Naive B cell (primary cell): Measurements from ENCODE around the gene ERH. TPM values are rescaled to one million over a fixed set of nuclear protein-coding genes. Genes with fewer than 3 reads are reported as not detected.

Experiments
- ATAC-seq, 2 donors: fragments of 150-1000 bp; cut with Tn5 transposase; 2 replicates each; pipeline ENCODE4 v1.10.0; 2021; ENCODE audit warnings: low read depth in 2 of 2, mild to moderate bottlenecking in 2 of 2, moderate library complexity in 2 of 2
- DNase-seq: peaks from one replicate; pipeline ENCODE4 v3.0.0; 2022
- H3K27ac Mint-ChIP-seq, 6 donors: one replicate each; pipeline ENCODE4 v1.8.0; 2020 to 2022; ENCODE audit warnings: mild to moderate bottlenecking in 6 of 6, mixed read lengths in 6 of 6, moderate library complexity in 5 of 6, inconsistent platforms in 2 of 6
- H3K27me3 Mint-ChIP-seq, 3 donors: one replicate each; pipeline ENCODE4 v1.8.0; 2021 to 2022; ENCODE audit warnings: mixed read lengths in 3 of 3, mild to moderate bottlenecking in 1 of 3
- H3K36me3 Mint-ChIP-seq, 2 donors: one replicate each; pipeline ENCODE4 v1.8.0; 2020 to 2022; ENCODE audit warnings: mixed read lengths in 2 of 2, inconsistent platforms in 1 of 2, mild to moderate bottlenecking in 1 of 2
- H3K4me1 Mint-ChIP-seq, 3 donors: one replicate each; pipeline ENCODE4 v1.8.0; 2020 to 2022; ENCODE audit warnings: mixed read lengths in 3 of 3, inconsistent platforms in 1 of 3, mild to moderate bottlenecking in 1 of 3, moderate library complexity in 1 of 3
- H3K4me3 Mint-ChIP-seq, 8 donors: one replicate each; pipeline ENCODE4 v1.8.0; 2020 to 2022; ENCODE audit warnings: mild to moderate bottlenecking in 8 of 8, mixed read lengths in 8 of 8, moderate library complexity in 8 of 8, inconsistent platforms in 2 of 8
- H3K9me3 Mint-ChIP-seq, 7 donors: one replicate each; pipeline ENCODE4 v1.8.0; 2020 to 2022; ENCODE audit warnings: mixed read lengths in 7 of 7, mild to moderate bottlenecking in 5 of 7, inconsistent platforms in 2 of 7, moderate library complexity in 1 of 7
- polyA plus RNA-seq, 6 donors: library from polyadenylated mRNA; unstranded; fragments of 300-500 nt; fragmentation: Illumina TruSeq; gene quantifications; one replicate each; pipeline ENCODE4 v1.2.3, GENCODE V29; 2021; ENCODE audit warnings: low read depth in 6 of 6

ERH gene
- polyA plus RNA-seq, 6 donors from 2014 or later: 46.0 to 80.3 (median 65.6) TPM

- DNase-seq (no peak), ATAC-seq (no peak)
- Mint-ChIP-seq H3K9me3 (peaks cover 0 to 10% (median 4%) of the 10 kb centered on the region in 7 donors), H3K4me1 (no peaks in the 10 kb centered on the region), H3K36me3 (peaks cover 22 to 43% of the 10 kb centered on the region in 2 donors), H3K27ac (no peak overlapping the region), H3K4me3 (no peak overlapping the region), H3K27me3 (no peaks in the 10 kb centered on the region)
These were observed 21.7 kb downstream of the ERH start for GRCh38 chr14:69376439-69376838.

GRCh38 chr14:69375722-69376121, 22.4 kb downstream of the ERH start:
- H3K36me3 Mint-ChIP-seq: peaks cover 22 to 43% of the 10 kb centered on the region in 2 donors

GRCh38 chr14:69375182-69375581, 22.9 kb downstream of the ERH start:
- Mint-ChIP-seq H3K27ac (no peak overlapping the region), H3K4me1 (no peaks in the 10 kb centered on the region), H3K9me3 (peaks cover 0 to 10% (median 4%) of the 10 kb centered on the region in 7 donors), H3K27me3 (no peaks in the 10 kb centered on the region), H3K4me3 (no peak overlapping the region), H3K36me3 (peaks cover 22 to 43% of the 10 kb centered on the region in 2 donors)
- no peak for DNase-seq
- ATAC-seq: no peak

More at GRCh38 chr14:69375722-69376121, 22.4 kb downstream of the ERH start:
- H3K27ac Mint-ChIP-seq: peak overlapping the region in 1 of 6 donors; percentile 59
- no peak overlapping the region for H3K4me3 Mint-ChIP-seq
- DNase-seq (no peak), ATAC-seq (no peak)
- H3K27me3 Mint-ChIP-seq: no peaks in the 10 kb centered on the region
- no peaks in the 10 kb centered on the region for H3K4me1 Mint-ChIP-seq
- peaks cover 0 to 10% (median 4%) of the 10 kb centered on the region in 7 donors for H3K9me3 Mint-ChIP-seq

- H3K9me3 Mint-ChIP-seq: peaks cover 0 to 10% (median 4%) of the 10 kb centered on the region in 7 donors
- no peak overlapping the region for H3K4me3 Mint-ChIP-seq
- no peaks in the 10 kb centered on the region for H3K4me1 Mint-ChIP-seq
- no peak overlapping the region for H3K27ac Mint-ChIP-seq
- ATAC-seq (no peak), DNase-seq (no peak)
- peaks cover 22 to 34% of the 10 kb centered on the region in 2 donors for H3K36me3 Mint-ChIP-seq
- no peaks in the 10 kb centered on the region for H3K27me3 Mint-ChIP-seq
These were observed 23.9 kb downstream of the ERH start for GRCh38 chr14:69374235-69374634.

GRCh38 chr14:69373104-69373503, 25.0 kb downstream of the ERH start:
- Mint-ChIP-seq H3K4me3 (no peak overlapping the region), H3K4me1 (no peaks in the 10 kb centered on the region), H3K36me3 (peaks cover 22 to 27% of the 10 kb centered on the region in 2 donors), H3K27me3 (no peaks in the 10 kb centered on the region), H3K9me3 (peaks cover 0 to 10% (median 4%) of the 10 kb centered on the region in 7 donors), H3K27ac (peak overlapping the region in 2 of 6 donors; percentile 2 to 52)
- DNase-seq (no peak), ATAC-seq (no peak)

GRCh38 chr14:69372146-69372545, 26.0 kb downstream of the ERH start:
- peaks cover 0 to 10% (median 4%) of the 10 kb centered on the region in 7 donors for H3K9me3 Mint-ChIP-seq
- H3K4me1 Mint-ChIP-seq: no peaks in the 10 kb centered on the region
- no peak overlapping the region for H3K27ac Mint-ChIP-seq
- peak overlapping the region in 1 of 8 donors; percentile 8 for H3K4me3 Mint-ChIP-seq
- ATAC-seq (no peak), DNase-seq (no peak)
- no peaks in the 10 kb centered on the region for H3K27me3 Mint-ChIP-seq
- peaks cover 22 to 23% of the 10 kb centered on the region in 2 donors for H3K36me3 Mint-ChIP-seq

GRCh38 chr14:69370061-69370460, 28.0 kb downstream of the ERH start:
- ATAC-seq (no peak), DNase-seq (no peak)
- Mint-ChIP-seq H3K36me3 (peaks cover 3 to 8% of the 10 kb centered on the region in 2 donors), H3K4me1 (no peaks in the 10 kb centered on the region), H3K27ac (no peak overlapping the region), H3K27me3 (no peaks in the 10 kb centered on the region), H3K9me3 (peaks cover 0 to under 1% (median 0%) of the 10 kb centered on the region in 7 donors), H3K4me3 (no peak overlapping the region)

GRCh38 chr14:69368381-69368780, 29.7 kb downstream of the ERH start:
- peaks cover 0 to 3% of the 10 kb centered on the region in 2 donors for H3K36me3 Mint-ChIP-seq
- DNase-seq (no peak), ATAC-seq (no peak)
- no peak overlapping the region for H3K4me3 Mint-ChIP-seq
- H3K27ac Mint-ChIP-seq: no peak overlapping the region
- no peaks in the 10 kb centered on the region for H3K27me3 Mint-ChIP-seq
- no peaks in the 10 kb centered on the region for H3K4me1 Mint-ChIP-seq
- H3K9me3 Mint-ChIP-seq: no peaks in the 10 kb centered on the region

- no peak overlapping the region for H3K4me3 Mint-ChIP-seq
- DNase-seq: no peak
- no peaks in the 10 kb centered on the region for H3K9me3 Mint-ChIP-seq
- no peaks in the 10 kb centered on the region for H3K4me1 Mint-ChIP-seq
- no peaks in the 10 kb centered on the region for H3K27me3 Mint-ChIP-seq
- H3K27ac Mint-ChIP-seq: no peak overlapping the region
- H3K36me3 Mint-ChIP-seq: no peaks in the 10 kb centered on the region
- no peak for ATAC-seq
These were observed 31.3 kb downstream of the ERH start for GRCh38 chr14:69366761-69367160.

- H3K9me3 Mint-ChIP-seq: no peaks in the 10 kb centered on the region
- no peak overlapping the region for H3K27ac Mint-ChIP-seq
- no peaks in the 10 kb centered on the region for H3K36me3 Mint-ChIP-seq
- H3K4me1 Mint-ChIP-seq: peaks cover 2 to 4% (median 3%) of the 10 kb centered on the region in 3 donors
- peak overlapping the region in 1 of 8 donors; percentile 71 for H3K4me3 Mint-ChIP-seq
- H3K27me3 Mint-ChIP-seq: no peaks in the 10 kb centered on the region
- DNase-seq: no peak
- no peak for ATAC-seq
These were observed 32.0 kb downstream of the ERH start for GRCh38 chr14:69366069-69366468.

- H3K9me3 Mint-ChIP-seq: no peaks in the 10 kb centered on the region
- peaks cover 12 to 14% (median 13%) of the 10 kb centered on the region in 3 donors for H3K4me1 Mint-ChIP-seq
- DNase-seq (no peak), ATAC-seq (no peak)
- H3K36me3 Mint-ChIP-seq: no peaks in the 10 kb centered on the region
- H3K27ac Mint-ChIP-seq: no peak overlapping the region
- no peak overlapping the region for H3K4me3 Mint-ChIP-seq
- no peaks in the 10 kb centered on the region for H3K27me3 Mint-ChIP-seq
These were observed 33.7 kb downstream of the ERH start for GRCh38 chr14:69364378-69364777.

GRCh38 chr14:69363964-69364363, 34.1 kb downstream of the ERH start:
- peaks cover 12 to 14% (median 14%) of the 10 kb centered on the region in 3 donors for H3K4me1 Mint-ChIP-seq
- DNase-seq (no peak), ATAC-seq (no peak)
- no peaks in the 10 kb centered on the region for H3K27me3 Mint-ChIP-seq
- H3K27ac Mint-ChIP-seq: no peak overlapping the region
- H3K9me3 Mint-ChIP-seq: no peaks in the 10 kb centered on the region
- H3K36me3 Mint-ChIP-seq: no peaks in the 10 kb centered on the region
- no peak overlapping the region for H3K4me3 Mint-ChIP-seq

GRCh38 chr14:69363055-69363454, 35.0 kb downstream of the ERH start:
- no peaks in the 10 kb centered on the region for H3K9me3 Mint-ChIP-seq
- no peak for ATAC-seq
- no peaks in the 10 kb centered on the region for H3K36me3 Mint-ChIP-seq
- peaks cover 12 to 17% (median 14%) of the 10 kb centered on the region in 3 donors for H3K4me1 Mint-ChIP-seq
- DNase-seq: no peak
- no peak overlapping the region for H3K4me3 Mint-ChIP-seq
- H3K27ac Mint-ChIP-seq: no peak overlapping the region
- H3K27me3 Mint-ChIP-seq: no peaks in the 10 kb centered on the region

- H3K9me3 Mint-ChIP-seq: no peaks in the 10 kb centered on the region
- H3K36me3 Mint-ChIP-seq: no peaks in the 10 kb centered on the region
- peak overlapping the region in 3 of 6 donors; percentile 28 to 79 (median 51) for H3K27ac Mint-ChIP-seq
- no peaks in the 10 kb centered on the region for H3K27me3 Mint-ChIP-seq
- DNase-seq (no peak), ATAC-seq (peak; percentile 74 to 75)
- peak overlapping the region in 3 of 8 donors; percentile 47 to 71 (median 54) for H3K4me3 Mint-ChIP-seq
- peaks cover 12 to 19% (median 17%) of the 10 kb centered on the region in 3 donors for H3K4me1 Mint-ChIP-seq
These were observed 37.5 kb downstream of the ERH start for GRCh38 chr14:69360438-69361108.
